ENCODE results near the gene CBFA2T3.

CBFA2T3 gene

GRCh38 chr16:88936556-88937205, 40.3 kb downstream of the CBFA2T3 start:
- H3K27ac ChIP-seq (ENCODE audit: low read length), result no peak overlapping the region
- H3K9me3 ChIP-seq (ENCODE audit: insufficient read depth, low read depth, low read length), result no peaks in the 10 kb centered on the region
- H3K27me3 ChIP-seq (ENCODE audit: insufficient read depth, low read length), result peaks cover 31% of the 10 kb centered on the region
- no peaks in the 10 kb centered on the region for H3K4me1 ChIP-seq (ENCODE audit: insufficient read depth, low read length)
- H3K36me3 ChIP-seq (ENCODE audit: insufficient read depth, low read depth, low read length), result no peaks in the 10 kb centered on the region
- H3K9ac ChIP-seq (ENCODE audit: low read depth, low read length), result no peak overlapping the region
- no peak overlapping the region for H3K4me3 ChIP-seq (ENCODE audit: low read length)

GRCh38 chr16:88936008-88936555, 40.9 kb downstream of the CBFA2T3 start:
- Histone ChIP-seq H3K36me3 (ENCODE audit: insufficient read depth, low read depth, low read length) (no peaks in the 10 kb centered on the region), H3K27me3 (ENCODE audit: insufficient read depth, low read length) (peaks cover 31% of the 10 kb centered on the region)

GRCh38 chr16:88934066-88934667, 42.8 kb downstream of the CBFA2T3 start:
- H3K36me3 ChIP-seq (ENCODE audit: insufficient read depth, low read depth, low read length), result no peaks in the 10 kb centered on the region
- peaks cover 12% of the 10 kb centered on the region for H3K27me3 ChIP-seq (ENCODE audit: insufficient read depth, low read length)
- no peak overlapping the region for H3K27ac ChIP-seq (ENCODE audit: low read length)
- H3K4me3 ChIP-seq (ENCODE audit: low read length), result no peak overlapping the region
- no peaks in the 10 kb centered on the region for H3K9me3 ChIP-seq (ENCODE audit: insufficient read depth, low read depth, low read length)
- no peaks in the 10 kb centered on the region for H3K4me1 ChIP-seq (ENCODE audit: insufficient read depth, low read length)
- H3K9ac ChIP-seq (ENCODE audit: low read depth, low read length), result no peak overlapping the region

More at GRCh38 chr16:88936008-88936555, 40.9 kb downstream of the CBFA2T3 start:
- no peak overlapping the region for H3K9ac ChIP-seq (ENCODE audit: low read depth, low read length)
- no peaks in the 10 kb centered on the region for H3K9me3 ChIP-seq (ENCODE audit: insufficient read depth, low read depth, low read length)
- H3K4me1 ChIP-seq (ENCODE audit: insufficient read depth, low read length), result no peaks in the 10 kb centered on the region
- H3K27ac ChIP-seq (ENCODE audit: low read length), result no peak overlapping the region
- H3K4me3 ChIP-seq (ENCODE audit: low read length), result no peak overlapping the region

GRCh38 chr16:88932929-88933328, 44.1 kb downstream of the CBFA2T3 start:
- H3K9ac ChIP-seq (ENCODE audit: low read depth, low read length), result no peak overlapping the region
- no peaks in the 10 kb centered on the region for H3K9me3 ChIP-seq (ENCODE audit: insufficient read depth, low read depth, low read length)
- H3K36me3 ChIP-seq (ENCODE audit: insufficient read depth, low read depth, low read length), result no peaks in the 10 kb centered on the region
- no peaks in the 10 kb centered on the region for H3K27me3 ChIP-seq (ENCODE audit: insufficient read depth, low read length)
- no peak overlapping the region for H3K4me3 ChIP-seq (ENCODE audit: low read length)
- H3K4me1 ChIP-seq (ENCODE audit: insufficient read depth, low read length), result no peaks in the 10 kb centered on the region
- H3K27ac ChIP-seq (ENCODE audit: low read length), result no peak overlapping the region

- H3K4me3 ChIP-seq (ENCODE audit: low read length), result no peak overlapping the region
- no peaks in the 10 kb centered on the region for H3K4me1 ChIP-seq (ENCODE audit: insufficient read depth, low read length)
- H3K27ac ChIP-seq (ENCODE audit: low read length), result no peak overlapping the region
- H3K9me3 ChIP-seq (ENCODE audit: insufficient read depth, low read depth, low read length), result no peaks in the 10 kb centered on the region
- no peaks in the 10 kb centered on the region for H3K36me3 ChIP-seq (ENCODE audit: insufficient read depth, low read depth, low read length)
- H3K27me3 ChIP-seq (ENCODE audit: insufficient read depth, low read length), result no peaks in the 10 kb centered on the region
- no peak overlapping the region for H3K9ac ChIP-seq (ENCODE audit: low read depth, low read length)
These were observed 45.1 kb downstream of the CBFA2T3 start for GRCh38 chr16:88931936-88932335.

- H3K9me3 ChIP-seq (ENCODE audit: insufficient read depth, low read depth, low read length), result no peaks in the 10 kb centered on the region
- H3K27me3 ChIP-seq (ENCODE audit: insufficient read depth, low read length), result no peaks in the 10 kb centered on the region
- H3K4me3 ChIP-seq (ENCODE audit: low read length), result no peak overlapping the region
- no peaks in the 10 kb centered on the region for H3K36me3 ChIP-seq (ENCODE audit: insufficient read depth, low read depth, low read length)
- H3K27ac ChIP-seq (ENCODE audit: low read length), result no peak overlapping the region
- no peaks in the 10 kb centered on the region; the same call in 1 of the 2 replicates for H3K4me1 ChIP-seq (ENCODE audit: insufficient read depth, low read length)
- no peak overlapping the region for H3K9ac ChIP-seq (ENCODE audit: low read depth, low read length)
These were observed 45.6 kb downstream of the CBFA2T3 start for GRCh38 chr16:88931373-88931900.

GRCh38 chr16:88930716-88931115, 46.3 kb downstream of the CBFA2T3 start:
- Histone ChIP-seq H3K27me3 (ENCODE audit: insufficient read depth, low read length) (no peaks in the 10 kb centered on the region), H3K27ac (ENCODE audit: low read length) (no peak overlapping the region), H3K36me3 (ENCODE audit: insufficient read depth, low read depth, low read length) (no peaks in the 10 kb centered on the region)

GRCh38 chr16:88929091-88929445, 47.9 kb downstream of the CBFA2T3 start:
- H3K36me3 ChIP-seq (ENCODE audit: insufficient read depth, low read depth, low read length), result no peaks in the 10 kb centered on the region
- no peak overlapping the region for H3K9ac ChIP-seq (ENCODE audit: low read depth, low read length)
- no peaks in the 10 kb centered on the region for H3K27me3 ChIP-seq (ENCODE audit: insufficient read depth, low read length)
- no peaks in the 10 kb centered on the region; the same call in 1 of the 2 replicates for H3K4me1 ChIP-seq (ENCODE audit: insufficient read depth, low read length)
- no peak overlapping the region for H3K4me3 ChIP-seq (ENCODE audit: low read length)
- no peaks in the 10 kb centered on the region for H3K9me3 ChIP-seq (ENCODE audit: insufficient read depth, low read depth, low read length)
- no peak overlapping the region for H3K27ac ChIP-seq (ENCODE audit: low read length)

More at GRCh38 chr16:88930716-88931115, 46.3 kb downstream of the CBFA2T3 start:
- no peaks in the 10 kb centered on the region; the same call in 1 of the 2 replicates for H3K4me1 ChIP-seq (ENCODE audit: insufficient read depth, low read length)
- no peak overlapping the region for H3K4me3 ChIP-seq (ENCODE audit: low read length)
- H3K9ac ChIP-seq (ENCODE audit: low read depth, low read length), result no peak overlapping the region
- no peaks in the 10 kb centered on the region for H3K9me3 ChIP-seq (ENCODE audit: insufficient read depth, low read depth, low read length)

- no peaks in the 10 kb centered on the region for H3K27me3 ChIP-seq (ENCODE audit: insufficient read depth, low read length)
- H3K4me1 ChIP-seq (ENCODE audit: insufficient read depth, low read length), result no peaks in the 10 kb centered on the region; the same call in 1 of the 2 replicates
- H3K36me3 ChIP-seq (ENCODE audit: insufficient read depth, low read depth, low read length), result no peaks in the 10 kb centered on the region
- H3K27ac ChIP-seq (ENCODE audit: low read length), result no peak overlapping the region
- no peak overlapping the region for H3K9ac ChIP-seq (ENCODE audit: low read depth, low read length)
- no peak overlapping the region for H3K4me3 ChIP-seq (ENCODE audit: low read length)
- H3K9me3 ChIP-seq (ENCODE audit: insufficient read depth, low read depth, low read length), result no peaks in the 10 kb centered on the region
These were observed 48.5 kb downstream of the CBFA2T3 start for GRCh38 chr16:88928405-88929090.

GRCh38 chr16:88927661-88928060, 49.3 kb downstream of the CBFA2T3 start:
- no peak overlapping the region for H3K27ac ChIP-seq (ENCODE audit: low read length)
- H3K9me3 ChIP-seq (ENCODE audit: insufficient read depth, low read depth, low read length), result no peaks in the 10 kb centered on the region
- H3K4me1 ChIP-seq (ENCODE audit: insufficient read depth, low read length), result no peaks in the 10 kb centered on the region; the same call in 1 of the 2 replicates
- H3K4me3 ChIP-seq (ENCODE audit: low read length), result no peak overlapping the region
- H3K36me3 ChIP-seq (ENCODE audit: insufficient read depth, low read depth, low read length), result no peaks in the 10 kb centered on the region
- no peaks in the 10 kb centered on the region for H3K27me3 ChIP-seq (ENCODE audit: insufficient read depth, low read length)
- no peak overlapping the region for H3K9ac ChIP-seq (ENCODE audit: low read depth, low read length)

- H3K27ac ChIP-seq (ENCODE audit: low read length), result no peak overlapping the region
- no peaks in the 10 kb centered on the region for H3K9me3 ChIP-seq (ENCODE audit: insufficient read depth, low read depth, low read length)
- H3K36me3 ChIP-seq (ENCODE audit: insufficient read depth, low read depth, low read length), result no peaks in the 10 kb centered on the region
- H3K27me3 ChIP-seq (ENCODE audit: insufficient read depth, low read length), result no peaks in the 10 kb centered on the region
- H3K4me1 ChIP-seq (ENCODE audit: insufficient read depth, low read length), result no peaks in the 10 kb centered on the region; the same call in 1 of the 2 replicates
- H3K9ac ChIP-seq (ENCODE audit: low read depth, low read length), result no peak overlapping the region
- no peak overlapping the region for H3K4me3 ChIP-seq (ENCODE audit: low read length)
These were observed 50.0 kb downstream of the CBFA2T3 start for GRCh38 chr16:88927010-88927409.
